Stimulated activated memory B cell treated with anti-CD40 and anti-IgM and Interleukin-4, amounts not matched to agents 10 μg/mL and 1 μg/mL and 100 μg/mL, for 72 hours (primary cell): ENCODE measurements around the gene ABI2.
"Not testable (repeated sequence)": the region's sequence is repeated elsewhere in the genome, so short reads cannot be mapped to it uniquely, and the experiment has no call there.

Experiments used
- ATAC-seq: fragments of 150-1000 bp; cut with Tn5 transposase; 2 replicates; pipeline ENCODE4 v1.10.0; 2021
- H3K27ac Mint-ChIP-seq: one replicate; pipeline ENCODE4 v1.8.0; 2022; ENCODE audit warnings: mild to moderate bottlenecking, mixed read lengths
- H3K27me3 Mint-ChIP-seq: one replicate; pipeline ENCODE4 v1.8.0; 2022; ENCODE audit warnings: mixed read lengths
- H3K36me3 Mint-ChIP-seq: one replicate; pipeline ENCODE4 v1.8.0; 2022; ENCODE audit warnings: mixed read lengths
- H3K4me1 Mint-ChIP-seq: one replicate; pipeline ENCODE4 v1.8.0; 2022; ENCODE audit warnings: mixed read lengths
- H3K4me3 Mint-ChIP-seq: one replicate; pipeline ENCODE4 v1.8.0; 2022; ENCODE audit warnings: mild to moderate bottlenecking, moderate library complexity, mixed read lengths
- H3K9me3 Mint-ChIP-seq: one replicate; pipeline ENCODE4 v1.8.0; 2022; ENCODE audit warnings: mixed read lengths

ABI2 gene

GRCh38 chr2:203341741-203342310, 13.6 kb downstream of the ABI2 start:
- ATAC-seq: no peak
- Mint-ChIP-seq H3K27me3 (no peaks in the 10 kb centered on the region), H3K9me3 (no peaks in the 10 kb centered on the region), H3K27ac (no peak overlapping the region), H3K36me3 (peaks cover 18% of the 10 kb centered on the region), H3K4me3 (no peak overlapping the region), H3K4me1 (no peaks in the 10 kb centered on the region)

DNA sequence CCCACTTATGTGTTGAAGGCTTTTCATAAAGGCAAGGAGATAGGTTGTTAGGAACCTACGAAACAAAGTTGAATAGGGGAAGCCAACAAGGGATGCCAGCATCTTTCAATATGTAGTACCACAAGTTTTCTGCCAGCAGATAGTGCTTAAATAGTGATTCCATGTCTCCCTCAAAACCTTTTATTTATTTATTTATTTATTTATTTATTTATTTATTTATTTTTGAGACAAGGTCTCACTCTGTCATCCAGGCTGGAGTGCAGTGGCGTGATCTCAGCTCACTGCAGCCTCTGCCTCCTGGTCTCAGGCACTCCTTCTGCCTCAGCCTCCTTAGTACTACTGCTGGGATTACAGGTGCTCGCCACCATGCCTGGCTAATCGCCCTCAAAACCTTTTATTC, 14.2 kb downstream of the ABI2 start:
- not testable (repeated sequence) for H3K4me1 Mint-ChIP-seq, H3K27me3 Mint-ChIP-seq, H3K4me3 Mint-ChIP-seq, H3K9me3 Mint-ChIP-seq, H3K27ac Mint-ChIP-seq, ATAC-seq
- H3K36me3 Mint-ChIP-seq: peaks cover 18% of the 10 kb centered on the region

GRCh38 chr2:203344667-203345066, 16.5 kb downstream of the ABI2 start:
- H3K9me3 Mint-ChIP-seq: no peaks in the 10 kb centered on the region
- no peak overlapping the region for H3K4me3 Mint-ChIP-seq
- no peak overlapping the region for H3K27ac Mint-ChIP-seq
- peaks cover 12% of the 10 kb centered on the region for H3K36me3 Mint-ChIP-seq
- no peak for ATAC-seq
- no peaks in the 10 kb centered on the region for H3K27me3 Mint-ChIP-seq
- H3K4me1 Mint-ChIP-seq: no peaks in the 10 kb centered on the region

- H3K27ac Mint-ChIP-seq: no peak overlapping the region
These were observed 18.4 kb downstream of the ABI2 start for GRCh38 chr2:203346612-203347011.

DNA sequence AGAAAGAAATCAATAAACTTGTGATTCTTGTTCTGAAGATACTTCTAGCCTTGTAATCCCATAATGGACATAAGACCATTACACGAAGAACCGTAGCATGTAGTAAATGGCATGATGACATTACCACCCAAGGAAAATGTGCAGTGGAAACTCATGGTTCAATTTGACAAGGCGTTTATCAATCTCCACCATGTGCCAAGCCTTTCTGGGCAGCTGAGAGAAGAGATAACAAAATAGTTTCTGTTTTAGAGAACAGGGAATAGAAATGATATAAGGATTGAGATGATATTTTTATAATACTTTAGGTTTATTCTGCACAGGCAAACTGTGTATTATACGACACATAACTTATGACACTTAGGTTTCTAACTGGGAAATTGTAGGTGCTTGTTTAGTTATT, 19.2 kb downstream of the ABI2 start:
- H3K4me1 Mint-ChIP-seq: no peaks in the 10 kb centered on the region
- ATAC-seq: no peak

More at GRCh38 chr2:203346612-203347011, 18.4 kb downstream of the ABI2 start:
- no peaks in the 10 kb centered on the region for H3K27me3 Mint-ChIP-seq
- no peak overlapping the region for H3K4me3 Mint-ChIP-seq
- H3K9me3 Mint-ChIP-seq: no peaks in the 10 kb centered on the region
- H3K4me1 Mint-ChIP-seq: no peaks in the 10 kb centered on the region
- peaks cover 12% of the 10 kb centered on the region for H3K36me3 Mint-ChIP-seq
- ATAC-seq: no peak

GRCh38 chr2:203352604-203353255, 24.5 kb downstream of the ABI2 start:
- Mint-ChIP-seq H3K27me3 (no peaks in the 10 kb centered on the region), H3K4me1 (no peaks in the 10 kb centered on the region), H3K9me3 (peaks cover under 1% of the 10 kb centered on the region), H3K36me3 (peaks cover 2% of the 10 kb centered on the region), H3K4me3 (no peak overlapping the region), H3K27ac (no peak overlapping the region)
- no peak for ATAC-seq

More for the DNA sequence above, 19.2 kb downstream of the ABI2 start:
- Mint-ChIP-seq H3K27ac (no peak overlapping the region), H3K9me3 (no peaks in the 10 kb centered on the region), H3K36me3 (peaks cover 12% of the 10 kb centered on the region), H3K27me3 (no peaks in the 10 kb centered on the region), H3K4me3 (no peak overlapping the region)

GRCh38 chr2:203354966-203355365, 26.8 kb downstream of the ABI2 start:
- Mint-ChIP-seq H3K4me3 (no peak overlapping the region), H3K9me3 (peaks cover 2% of the 10 kb centered on the region), H3K27ac (no peak overlapping the region), H3K36me3 (peaks cover 14% of the 10 kb centered on the region), H3K4me1 (no peaks in the 10 kb centered on the region), H3K27me3 (no peaks in the 10 kb centered on the region)
- no peak for ATAC-seq

DNA sequence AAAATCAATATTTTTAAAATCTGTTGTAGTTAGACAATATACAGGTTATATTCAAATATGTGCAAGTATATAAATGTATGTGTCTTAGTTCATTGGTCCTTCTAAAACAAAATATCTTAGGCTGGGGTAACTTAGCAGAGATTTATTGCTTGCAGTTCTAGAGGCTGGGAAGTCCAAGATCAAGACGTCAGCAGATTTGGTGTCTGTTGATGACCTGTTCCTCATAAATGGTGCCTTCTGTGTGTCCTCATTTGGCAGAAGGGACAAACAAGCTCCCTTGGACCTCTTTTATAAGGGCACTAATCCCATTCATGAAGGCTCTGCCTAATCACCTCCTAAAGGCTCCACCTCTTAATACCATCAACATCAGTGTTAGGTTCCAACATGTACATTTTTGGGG, 31.3 kb downstream of the ABI2 start:
- no peak overlapping the region for H3K4me3 Mint-ChIP-seq
- peaks cover 14% of the 10 kb centered on the region for H3K36me3 Mint-ChIP-seq
- peaks cover 5% of the 10 kb centered on the region for H3K9me3 Mint-ChIP-seq
- peaks cover 9% of the 10 kb centered on the region for H3K4me1 Mint-ChIP-seq
- H3K27me3 Mint-ChIP-seq: no peaks in the 10 kb centered on the region
- no peak for ATAC-seq
- H3K27ac Mint-ChIP-seq: no peak overlapping the region

GRCh38 chr2:203360833-203361430, 32.7 kb downstream of the ABI2 start:
- Mint-ChIP-seq H3K9me3 (peaks cover 5% of the 10 kb centered on the region), H3K4me3 (no peak overlapping the region), H3K27me3 (no peaks in the 10 kb centered on the region), H3K4me1 (peaks cover 9% of the 10 kb centered on the region), H3K36me3 (peaks cover 14% of the 10 kb centered on the region), H3K27ac (no peak overlapping the region)
- no peak for ATAC-seq

DNA sequence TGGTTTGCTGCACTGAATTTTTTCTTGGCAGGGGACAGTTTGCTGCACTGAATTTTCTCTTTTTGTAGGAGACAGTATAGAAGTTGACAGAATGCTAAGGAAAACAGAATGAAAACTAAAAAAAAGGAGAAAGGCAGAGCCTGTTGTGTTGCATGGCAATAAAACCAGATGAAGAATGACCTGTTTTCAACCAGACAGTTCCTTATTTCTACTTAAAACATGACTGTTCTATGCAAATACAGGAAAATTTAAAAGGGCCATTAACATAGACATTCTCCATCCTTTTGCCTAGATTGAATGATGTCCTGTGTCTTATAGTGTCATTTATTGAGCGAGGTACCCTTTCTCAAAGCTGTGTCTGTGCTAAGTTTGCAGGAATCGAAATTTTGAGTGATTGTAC, 33.3 kb downstream of the ABI2 start:
- H3K9me3 Mint-ChIP-seq: peaks cover 5% of the 10 kb centered on the region
- H3K4me3 Mint-ChIP-seq: no peak overlapping the region
- ATAC-seq: no peak
- no peak overlapping the region for H3K27ac Mint-ChIP-seq
- H3K36me3 Mint-ChIP-seq: peaks cover 14% of the 10 kb centered on the region
- H3K27me3 Mint-ChIP-seq: no peaks in the 10 kb centered on the region
- H3K4me1 Mint-ChIP-seq: peaks cover 9% of the 10 kb centered on the region

- Mint-ChIP-seq H3K4me1 (peaks cover 9% of the 10 kb centered on the region), H3K9me3 (peaks cover 5% of the 10 kb centered on the region), H3K27me3 (no peaks in the 10 kb centered on the region), H3K4me3 (no peak overlapping the region), H3K27ac (no peak overlapping the region), H3K36me3 (peaks cover 14% of the 10 kb centered on the region)
- ATAC-seq: no peak
These were observed 33.7 kb downstream of the ABI2 start for GRCh38 chr2:203361922-203362321.

GRCh38 chr2:203366639-203367466, 38.7 kb downstream of the ABI2 start:
- no peak overlapping the region for H3K4me3 Mint-ChIP-seq
- H3K27me3 Mint-ChIP-seq: no peaks in the 10 kb centered on the region
- ATAC-seq: no peak

DNA sequence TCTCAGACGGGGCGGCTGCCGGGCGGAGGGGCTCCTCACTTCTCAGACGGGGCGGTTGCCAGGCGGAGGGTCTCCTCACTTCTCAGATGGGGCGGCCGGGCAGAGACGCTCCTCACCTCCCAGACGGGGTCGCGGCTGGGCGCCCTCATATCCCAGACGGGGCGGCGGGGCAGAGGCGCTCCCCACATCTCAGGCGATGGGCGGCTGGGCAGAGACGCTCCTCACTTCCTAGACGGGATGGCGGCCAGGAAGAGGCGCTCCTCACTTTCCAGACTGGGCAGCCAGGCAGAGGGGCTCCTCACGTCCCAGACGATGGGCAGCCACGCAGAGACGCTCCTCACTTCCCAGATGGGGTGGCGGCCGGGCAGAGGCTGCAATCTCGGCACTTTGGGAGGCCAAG, 44.5 kb downstream of the ABI2 start:
- not testable (repeated sequence) for H3K27ac Mint-ChIP-seq, H3K4me1 Mint-ChIP-seq, H3K4me3 Mint-ChIP-seq, H3K9me3 Mint-ChIP-seq, ATAC-seq, H3K27me3 Mint-ChIP-seq
- H3K36me3 Mint-ChIP-seq: peaks cover 21% of the 10 kb centered on the region

More at GRCh38 chr2:203366639-203367466, 38.7 kb downstream of the ABI2 start:
- Mint-ChIP-seq H3K4me1 (no peaks in the 10 kb centered on the region), H3K27ac (no peak overlapping the region), H3K9me3 (no peaks in the 10 kb centered on the region), H3K36me3 (peaks cover 21% of the 10 kb centered on the region)

- Mint-ChIP-seq H3K27ac (no peak overlapping the region), H3K4me3 (no peak overlapping the region), H3K36me3 (peaks cover 6% of the 10 kb centered on the region), H3K27me3 (no peaks in the 10 kb centered on the region), H3K4me1 (no peaks in the 10 kb centered on the region), H3K9me3 (no peaks in the 10 kb centered on the region)
- no peak for ATAC-seq
These were observed 48.0 kb downstream of the ABI2 start for GRCh38 chr2:203376173-203376572.

DNA sequence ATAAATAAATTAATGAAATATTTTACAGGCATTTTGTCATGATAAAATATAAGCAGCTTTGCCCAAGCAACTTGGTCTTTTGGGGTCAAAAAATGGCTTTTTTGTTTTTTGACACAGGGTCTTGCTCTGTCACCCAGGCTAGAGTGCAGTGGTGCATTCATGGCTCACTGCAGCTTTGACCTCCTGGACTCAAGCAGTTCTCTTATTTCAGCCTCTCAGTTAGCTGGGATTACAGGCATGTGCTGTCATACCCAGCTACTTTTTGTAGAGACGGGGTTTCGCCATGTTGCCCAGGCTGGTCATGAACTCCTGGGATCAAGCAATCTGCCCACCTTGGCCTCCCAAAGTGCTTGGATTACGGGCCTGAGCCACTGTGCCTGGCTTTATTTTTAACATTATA, 51.0 kb downstream of the ABI2 start:
- Mint-ChIP-seq H3K4me3 (no peak overlapping the region), H3K9me3 (no peaks in the 10 kb centered on the region), H3K36me3 (peaks cover 23% of the 10 kb centered on the region), H3K4me1 (no peaks in the 10 kb centered on the region), H3K27ac (no peak overlapping the region), H3K27me3 (no peaks in the 10 kb centered on the region)
- ATAC-seq: no peak
